Measurements from ENCODE around the gene LPAR5.

DNA sequence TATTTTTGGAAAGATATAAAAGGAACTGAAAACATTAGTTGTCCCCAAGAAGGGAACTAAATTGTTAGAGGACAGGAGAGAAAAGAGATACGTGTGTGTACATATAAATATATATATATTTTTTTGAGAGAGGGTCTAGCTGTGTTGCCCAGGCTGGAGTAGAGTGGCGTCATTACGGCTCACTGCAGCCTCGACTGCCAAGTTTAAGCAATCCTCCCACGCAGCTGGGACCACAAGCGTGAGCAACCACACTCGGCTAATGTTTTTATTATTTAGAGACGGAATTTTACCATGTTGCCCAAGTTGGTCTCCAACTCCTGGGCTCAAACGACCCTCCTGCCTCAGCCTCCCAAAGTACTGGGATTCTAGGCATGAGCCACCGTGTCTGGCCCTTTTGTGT is 51.5 kb downstream of the LPAR5 start:
- TF ChIP-seq GATA3 (IDR thresholded peaks at IDR 0.05; ENCODE audit: low read depth, low read length), result no peak
- no peak for TF ChIP-seq GATA2 (IDR thresholded peaks at IDR 0.05; ENCODE audit: low read depth, low read length)

Measured in SH-SY5Y (cell line).